OCI-LY3 (cell line): ENCODE measurements around the gene SIAH2.

Experiments used
- H2AFZ ChIP-seq: fragments of 200-600, 300-600 bp; shearing (Covaris generic); 2 replicates; pipeline ENCODE4 v1.6.0; 2014; ENCODE audit warnings: antibody characterized with exemption, low read depth, low read length
- H3K27ac ChIP-seq: fragments of 200-600, 300-600 bp; sonication (generic); 2 replicates; pipeline ENCODE4 v1.5.1; 2014; ENCODE audit warnings: mild to moderate bottlenecking, low read length, moderate library complexity, mixed read lengths
- H3K27me3 ChIP-seq: fragments of 200-600, 300-600 bp; sonication (generic); 2 replicates; pipeline ENCODE4 v1.6.1; 2014; ENCODE audit warnings: low read depth, low read length, mixed read lengths
- H3K36me3 ChIP-seq: fragments of 200-600, 300-600 bp; sonication (generic); replicated peaks from 2 replicates; pipeline ENCODE3; 2014; ENCODE audit warnings: low read depth, low read length, mixed read lengths
- H3K4me1 ChIP-seq: fragments of 300-600, 200-600 bp; sonication (generic); 2 replicates; pipeline ENCODE4 v1.6.1; 2014; ENCODE audit warnings: low read length, mixed read lengths
- H3K4me2 ChIP-seq: fragments of 200-600, 300-600 bp; sonication (generic); 2 replicates; pipeline ENCODE4 v1.6.1; 2014; ENCODE audit warnings: low read length, mixed read lengths
- H3K4me3 ChIP-seq: fragments of 300-600, 200-600 bp; sonication (generic); 2 replicates; pipeline ENCODE4 v1.5.1; 2014; ENCODE audit warnings: antibody characterized with exemption, mild to moderate bottlenecking, low read length, moderate library complexity
- H3K79me2 ChIP-seq: fragments of 300-600, 200-600 bp; shearing (Covaris generic); 2 replicates; pipeline ENCODE4 v1.6.1; 2014; ENCODE audit warnings: mild to moderate bottlenecking, low read length, mixed read lengths
- H3K9ac ChIP-seq: fragments of 300-600, 200-600 bp; shearing (Covaris generic); 2 replicates; pipeline ENCODE4 v1.6.0; 2014; ENCODE audit warnings: mild to moderate bottlenecking, low read length, moderate library complexity
- H3K9me3 ChIP-seq: fragments of 200-600, 300-600 bp; shearing (Covaris generic); 2 replicates; pipeline ENCODE4 v1.6.1; 2014; ENCODE audit warnings: low read length, mixed read lengths; ENCODE audit not compliant: insufficient read depth
- H4K20me1 ChIP-seq: fragments of 200-600, 300-600 bp; sonication (generic); 2 replicates; pipeline ENCODE4 v1.6.1; 2016; ENCODE audit warnings: low read length, mixed read lengths; ENCODE audit not compliant: insufficient read depth
- CTCF ChIP-seq: fragments of 200-600, 300-600 bp; sonication (generic); IDR thresholded peaks from 2 replicates; pipeline ENCODE4 v1.5.1; 2014; ENCODE audit warnings: antibody characterized with exemption, low read length, low read depth
- EZH2phosphoT487 ChIP-seq: fragments of 200-600 bp; shearing (Covaris generic); IDR thresholded peaks from 2 replicates; pipeline ENCODE4 v1.6.1; 2018; ENCODE audit warnings: antibody characterized with exemption, mixed run types, low read depth

Gene SIAH2

GRCh38 chr3:150691414-150692040 lies 71.4 kb downstream of the SIAH2 start:
- H3K27ac ChIP-seq = no peak overlapping the region
- no peaks in the 10 kb centered on the region for H3K79me2 ChIP-seq
- no peaks in the 10 kb centered on the region for H3K4me1 ChIP-seq
- 0 out of 2 replicates have a peak, but pooled peaks cover 1% of the 10 kb centered on the region for H3K27me3 ChIP-seq
- H3K4me3 ChIP-seq = no peak overlapping the region
- H3K36me3 ChIP-seq = peaks cover 3% of the 10 kb centered on the region
- peaks cover 14% of the 10 kb centered on the region for H3K9me3 ChIP-seq
- H4K20me1 ChIP-seq = no peaks in the 10 kb centered on the region
- no peak overlapping the region for H2AFZ ChIP-seq
- TF ChIP-seq EZH2phosphoT487 = no peak
- no peak for TF ChIP-seq CTCF
- no peak overlapping the region for H3K4me2 ChIP-seq
- no peak overlapping the region for H3K9ac ChIP-seq
